BJ (cell line): ENCODE data around the gene RESF1. TPM values are rescaled to one million over a fixed set of nuclear protein-coding genes. Genes with fewer than 3 reads are reported as not detected.

Experiments
- CTCF ChIA-PET: fragments of 350-600 bp; formaldehyde crosslinking; extraction: SDS; loops from one replicate; lab custom pipeline; 2021; ENCODE audit warnings: antibody characterized with exemption, inconsistent platforms; lab: Yijun Ruan, JAX
- POLR2A ChIA-PET: fragments of 300-600 bp; sonication (Branson Sonifier 250); formaldehyde crosslinking; extraction: SDS; loops from one replicate; lab custom pipeline; 2021; ENCODE audit warnings: antibody characterized with exemption; lab: Charles Lee
- DNase-seq: peaks from one replicate; pipeline ENCODE4 v3.0.0-alpha.2; 2011; ENCODE audit warnings: low read depth
- H3K27me3 ChIP-seq: 2 replicates; pipeline ENCODE4 v1.6.0; 2011; ENCODE audit warnings: low read length; ENCODE audit not compliant: control insufficient read depth, insufficient read depth
- H3K36me3 ChIP-seq: 2 replicates; pipeline ENCODE4 v1.5.1; 2011; ENCODE audit warnings: low read length; ENCODE audit not compliant: control insufficient read depth, insufficient read depth
- H3K4me3 ChIP-seq: 2 replicates; pipeline ENCODE4 v1.5.1; 2011; ENCODE audit warnings: low read depth, mild to moderate bottlenecking, control low read depth, low read length
- polyA plus RNA-seq: library from polyadenylated mRNA; depleted of rRNA; stranded (reverse); fragments of >200 nt; gene quantifications from 2 replicates; pipeline ENCODE4 v1.2.3, GENCODE V29; 2011
- TF ChIP-seq, protein P1 (sequence below): IDR thresholded peaks from 2 replicates; pipeline ENCODE4 v1.5.1; 2011; ENCODE audit warnings: low read depth, mild to moderate bottlenecking, control low read depth, inconsistent platforms, low read length, moderate library complexity; ENCODE audit not compliant: insufficient read depth

RESF1 gene
- polyA plus RNA-seq, 1 experiment, result 4.6 TPM

GRCh38 chr12:31923063-31923412 lies 36.2 kb upstream of the RESF1 start:
- DNase-seq, result no peak
- POLR2A ChIA-PET, result no interaction called here
- CTCF ChIA-PET, result no interaction called here
- no peaks in the 10 kb centered on the region for H3K36me3 ChIP-seq
- no peak overlapping the region for H3K4me3 ChIP-seq
- H3K27me3 ChIP-seq, result no peaks in the 10 kb centered on the region
- TF ChIP-seq, protein P1, sequence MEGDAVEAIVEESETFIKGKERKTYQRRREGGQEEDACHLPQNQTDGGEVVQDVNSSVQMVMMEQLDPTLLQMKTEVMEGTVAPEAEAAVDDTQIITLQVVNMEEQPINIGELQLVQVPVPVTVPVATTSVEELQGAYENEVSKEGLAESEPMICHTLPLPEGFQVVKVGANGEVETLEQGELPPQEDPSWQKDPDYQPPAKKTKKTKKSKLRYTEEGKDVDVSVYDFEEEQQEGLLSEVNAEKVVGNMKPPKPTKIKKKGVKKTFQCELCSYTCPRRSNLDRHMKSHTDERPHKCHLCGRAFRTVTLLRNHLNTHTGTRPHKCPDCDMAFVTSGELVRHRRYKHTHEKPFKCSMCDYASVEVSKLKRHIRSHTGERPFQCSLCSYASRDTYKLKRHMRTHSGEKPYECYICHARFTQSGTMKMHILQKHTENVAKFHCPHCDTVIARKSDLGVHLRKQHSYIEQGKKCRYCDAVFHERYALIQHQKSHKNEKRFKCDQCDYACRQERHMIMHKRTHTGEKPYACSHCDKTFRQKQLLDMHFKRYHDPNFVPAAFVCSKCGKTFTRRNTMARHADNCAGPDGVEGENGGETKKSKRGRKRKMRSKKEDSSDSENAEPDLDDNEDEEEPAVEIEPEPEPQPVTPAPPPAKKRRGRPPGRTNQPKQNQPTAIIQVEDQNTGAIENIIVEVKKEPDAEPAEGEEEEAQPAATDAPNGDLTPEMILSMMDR, result no peak

- no peaks in the 10 kb centered on the region for H3K27me3 ChIP-seq
- POLR2A ChIA-PET, result no interaction called here
- H3K36me3 ChIP-seq, result no peaks in the 10 kb centered on the region
- CTCF ChIA-PET, result no interaction called here
- TF ChIP-seq, protein P1, result no peak
- H3K4me3 ChIP-seq, result no peak overlapping the region
- no peak for DNase-seq
Observed at GRCh38 chr12:31928246-31929026, 30.8 kb upstream of the RESF1 start.

DNA sequence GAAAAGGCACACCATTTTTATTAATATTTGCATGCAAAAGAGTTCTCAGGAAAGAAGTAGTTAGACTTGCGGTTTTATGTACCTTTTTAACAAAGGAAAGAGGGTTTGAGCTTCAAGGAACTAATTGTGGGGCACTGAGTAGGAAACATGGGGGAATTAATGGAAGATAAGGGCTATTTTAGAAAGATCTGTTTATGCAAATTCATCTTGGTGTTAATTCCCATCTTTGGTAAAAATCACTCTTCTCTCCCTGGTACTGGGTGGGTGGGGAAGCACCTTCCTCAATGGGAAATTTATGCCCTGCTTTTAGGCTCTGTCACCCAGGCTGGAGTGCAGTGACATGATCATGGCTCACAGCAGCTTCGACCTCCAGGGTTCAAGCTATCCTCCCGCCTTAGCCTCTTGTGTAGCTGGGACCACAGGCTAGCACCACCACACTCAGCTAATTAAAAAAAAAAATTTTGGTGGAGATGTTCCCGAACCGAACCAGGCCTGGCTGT lies 30.1 kb upstream of the RESF1 start:
- POLR2A ChIA-PET, result no interaction called here
- no peak overlapping the region for H3K4me3 ChIP-seq
- TF ChIP-seq, protein P1, result no peak
- no peak for DNase-seq
- H3K27me3 ChIP-seq, result no peaks in the 10 kb centered on the region
- no peaks in the 10 kb centered on the region for H3K36me3 ChIP-seq
- CTCF ChIA-PET, result no interaction called here

- Histone ChIP-seq H3K4me3 (no peak overlapping the region), H3K36me3 (no peaks in the 10 kb centered on the region), H3K27me3 (no peaks in the 10 kb centered on the region)
- ChIA-PET CTCF (interaction anchor here (1.1 kb wide), 1 partner anchor 10 kb away, joined by 3 read pairs; no protein-coding TSS in a partner anchor), POLR2A (no interaction called here)
- no peak for DNase-seq
- TF ChIP-seq, protein P1, result no peak
Observed at GRCh38 chr12:31931796-31932715, 27.2 kb upstream of the RESF1 start.

GRCh38 chr12:31944299-31944698 lies 14.9 kb upstream of the RESF1 start:
- TF ChIP-seq, protein P1, result no peak
- no peaks in the 10 kb centered on the region for H3K27me3 ChIP-seq
- no peak for DNase-seq
- CTCF ChIA-PET, result no interaction called here
- H3K36me3 ChIP-seq, result no peaks in the 10 kb centered on the region
- POLR2A ChIA-PET, result no interaction called here
- no peak overlapping the region for H3K4me3 ChIP-seq
